ENCODE results near the gene CD3E.
"Not testable (repeated sequence)": the region's sequence is repeated elsewhere in the genome, so short reads cannot be mapped to it uniquely, and the experiment has no call there.

CD3E gene

DNA sequence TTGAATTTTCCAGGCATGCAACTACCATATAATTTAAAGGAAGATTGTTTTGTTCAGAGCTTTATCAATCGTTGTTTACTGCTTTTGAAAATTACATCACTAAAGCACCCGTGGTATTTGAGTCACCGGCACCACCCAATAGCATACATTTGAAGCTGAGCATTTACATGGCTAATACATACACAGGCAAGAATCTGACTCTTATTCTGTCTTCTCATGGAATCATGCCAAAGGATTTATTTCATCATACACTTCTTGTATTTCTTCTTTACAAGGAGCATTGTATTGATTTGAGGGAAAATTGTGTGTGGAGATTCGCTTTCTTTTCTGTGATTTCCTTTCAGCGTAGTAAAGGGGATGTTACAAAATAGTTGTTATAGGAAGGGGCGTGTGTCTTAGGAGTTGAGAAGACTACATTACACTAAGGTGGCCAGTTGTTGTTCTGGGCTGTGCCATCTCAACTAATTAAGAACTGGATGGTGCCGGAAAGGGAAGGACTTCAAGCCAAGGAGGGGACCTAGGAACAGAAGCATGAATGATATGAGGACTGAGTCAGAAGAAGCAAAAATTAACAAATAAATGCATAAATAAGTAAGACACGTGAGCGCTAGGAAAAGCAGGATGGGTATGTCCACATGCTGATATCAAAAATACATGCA, 12.9 kb upstream of the CD3E start:
- no peak for DNase-seq

DNA sequence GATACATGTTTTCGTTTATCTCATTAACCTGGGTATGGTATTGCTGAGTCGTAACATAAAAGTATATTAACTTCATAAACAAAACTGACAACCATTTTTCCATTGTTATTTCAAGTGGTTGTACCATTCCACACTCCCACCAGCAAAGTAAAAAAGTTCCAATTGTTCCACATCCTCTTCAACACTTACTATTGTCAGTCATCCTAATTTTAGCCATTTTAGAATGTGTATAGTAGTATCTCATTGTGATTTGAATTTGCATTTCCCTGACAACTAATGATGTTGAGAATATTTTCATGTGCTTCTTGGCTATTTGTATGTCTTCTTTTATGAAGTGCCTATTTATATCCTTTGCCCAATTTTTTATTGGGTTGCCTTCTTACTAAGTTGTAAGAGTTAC, 10.5 kb upstream of the CD3E start:
- no peak for DNase-seq

DNA sequence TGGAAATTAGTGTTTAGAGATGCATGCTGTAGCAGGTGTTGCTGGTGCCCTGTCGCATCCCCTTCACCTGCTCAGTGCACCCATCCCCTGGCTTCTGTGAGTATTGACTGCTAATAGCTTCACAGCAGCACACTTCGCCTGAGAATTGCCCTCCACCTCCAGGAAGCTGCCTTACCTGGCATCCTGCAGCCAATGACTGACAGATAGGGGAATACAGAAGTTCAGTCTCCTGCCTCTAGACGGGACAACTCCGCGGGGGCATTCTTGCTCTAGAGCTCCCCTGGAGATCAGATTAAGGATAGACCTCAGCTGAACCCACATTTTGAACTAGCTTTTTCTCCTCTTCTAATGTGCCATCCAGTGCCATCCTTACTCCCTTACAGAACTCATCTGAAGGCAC, 9.3 kb upstream of the CD3E start:
- no peak for DNase-seq

DNA sequence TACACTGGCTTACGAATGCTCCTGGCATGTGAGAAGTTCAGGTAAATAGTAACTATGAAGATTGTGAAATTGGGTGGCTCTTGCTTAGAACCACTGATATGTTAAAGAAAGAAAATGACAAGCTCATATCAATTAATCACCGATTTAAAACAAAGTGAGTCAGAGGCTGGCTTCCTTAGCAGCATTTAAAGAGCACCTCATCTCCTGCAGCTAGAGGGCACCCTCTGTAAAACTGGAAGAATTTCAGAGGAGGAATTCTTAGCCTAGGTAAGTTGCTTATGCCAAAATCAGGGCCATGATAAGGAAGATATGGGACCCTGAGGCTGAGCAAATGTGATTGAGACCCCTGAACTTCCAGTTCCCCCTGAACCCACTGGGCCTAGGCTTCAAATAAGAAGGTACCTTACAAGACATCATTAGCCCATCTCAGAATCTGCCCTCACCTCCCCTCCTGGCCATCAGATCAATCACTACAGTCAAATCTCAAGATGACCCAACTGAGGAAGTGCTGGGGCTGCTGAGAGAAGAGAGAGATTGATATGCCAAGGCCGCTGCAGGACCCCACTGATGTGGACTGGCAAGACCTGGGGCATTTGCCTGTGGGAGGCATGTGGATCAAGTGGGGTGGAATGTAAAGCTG, 8.6 kb upstream of the CD3E start:
- no peak for DNase-seq

DNA sequence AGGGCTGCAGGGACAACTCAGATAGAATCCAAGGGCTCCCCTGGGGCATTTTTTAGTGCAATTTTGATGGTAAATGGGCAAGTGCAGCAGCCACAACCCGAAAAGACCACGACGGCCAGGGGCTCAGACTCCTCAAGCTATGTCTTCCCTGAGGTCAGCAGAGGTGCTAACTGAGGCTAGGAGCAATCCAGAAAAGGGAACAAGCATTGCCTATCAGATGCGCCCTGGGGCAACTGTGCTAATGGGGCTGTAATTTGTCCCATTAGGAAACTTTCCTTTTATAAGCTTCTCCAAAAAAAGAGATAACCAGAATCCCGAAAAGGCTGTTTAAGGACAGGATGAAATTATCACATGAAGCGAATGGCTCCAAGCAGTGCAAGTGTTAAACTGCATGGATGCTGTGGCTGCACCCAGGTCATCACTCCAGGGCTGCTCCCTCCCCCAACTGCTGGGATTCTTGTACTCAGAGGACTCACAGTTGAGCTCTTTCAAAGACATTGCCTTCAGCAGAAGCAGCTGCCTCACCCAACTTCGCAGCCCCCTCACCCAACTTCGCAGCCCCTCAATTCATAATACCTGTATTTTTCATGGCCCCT, 2.8 kb upstream of the CD3E start:
- DNase-seq, result no peak

DNA sequence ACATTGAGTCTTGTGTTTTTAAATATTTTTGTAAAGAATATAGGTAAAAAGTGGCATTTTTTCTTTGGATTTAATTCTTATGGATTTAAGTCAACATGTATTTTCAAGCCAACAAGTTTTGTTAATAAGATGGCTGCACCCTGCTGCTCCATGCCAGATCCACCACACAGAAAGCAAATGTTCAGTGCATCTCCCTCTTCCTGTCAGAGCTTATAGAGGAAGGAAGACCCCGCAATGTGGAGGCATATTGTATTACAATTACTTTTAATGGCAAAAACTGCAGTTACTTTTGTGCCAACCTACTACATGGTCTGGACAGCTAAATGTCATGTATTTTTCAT, 333 bp upstream of the CD3E start:
- DNase-seq, result no peak

DNA sequence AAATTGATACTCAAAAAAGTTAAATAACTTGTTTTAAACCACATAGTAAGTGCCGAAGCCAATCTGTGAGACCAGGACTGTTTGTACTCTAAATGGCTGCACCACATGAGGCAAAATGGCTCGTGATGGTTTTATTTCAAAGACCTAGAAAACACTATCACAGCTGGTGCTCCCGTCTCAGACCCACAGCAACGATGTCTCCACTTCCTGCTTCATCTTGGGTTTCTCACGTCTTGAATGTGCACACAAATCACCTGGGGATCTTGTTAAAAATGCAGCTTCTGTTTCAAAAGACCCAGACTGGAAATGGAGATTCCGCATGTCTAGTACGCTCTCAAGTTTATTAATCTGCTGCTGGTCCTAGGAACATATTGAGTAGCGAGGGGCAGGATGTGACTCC, 1.2 kb downstream of the CD3E start:
- no peak for DNase-seq

DNA sequence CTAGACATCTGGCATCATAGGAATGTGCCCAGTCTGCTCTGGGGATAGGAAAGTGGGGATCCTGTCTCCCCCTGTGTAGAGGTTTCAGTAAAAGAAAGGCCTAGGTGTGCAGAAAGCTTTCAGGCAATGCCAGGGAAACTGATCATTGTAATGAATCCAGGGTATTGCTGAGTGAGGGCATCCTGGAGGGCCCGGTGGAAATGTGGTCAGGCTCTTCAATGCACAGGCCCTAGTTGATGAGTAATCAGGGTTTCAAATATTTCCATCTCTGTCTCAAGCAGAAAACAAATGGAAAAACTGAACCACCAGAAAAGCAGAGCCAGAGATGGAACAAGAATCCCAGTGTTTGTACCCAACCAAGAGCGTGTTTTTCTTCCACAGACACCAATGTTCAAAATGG, 2.0 kb downstream of the CD3E start:
- DNase-seq, result no peak

DNA sequence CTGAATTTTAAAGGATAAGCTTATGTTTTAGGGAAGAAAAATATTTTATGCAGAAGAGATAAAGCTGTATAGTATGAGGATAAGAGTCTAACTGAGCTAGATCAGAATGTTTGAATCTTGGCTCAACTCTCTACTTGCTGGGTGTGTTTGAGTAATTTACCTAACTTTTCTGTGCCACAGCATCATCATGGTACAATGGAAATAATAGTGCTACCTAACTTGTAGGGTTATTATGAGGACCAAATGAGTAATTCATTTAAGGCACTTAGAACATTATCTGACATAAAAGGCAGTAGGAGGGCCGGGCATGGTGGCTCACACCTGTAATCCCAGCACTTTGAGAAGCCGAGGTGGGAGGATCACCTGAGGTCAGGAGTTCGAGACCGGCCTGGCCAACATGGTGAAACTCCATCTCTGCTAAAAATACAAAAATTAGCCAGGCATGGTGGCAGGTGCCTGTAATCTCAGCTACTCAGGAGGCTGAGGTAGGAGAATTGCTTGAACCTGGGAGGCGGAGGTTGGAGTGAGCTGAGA, 4.5 kb downstream of the CD3E start:
- DNase-seq, result not testable (repeated sequence)

DNA sequence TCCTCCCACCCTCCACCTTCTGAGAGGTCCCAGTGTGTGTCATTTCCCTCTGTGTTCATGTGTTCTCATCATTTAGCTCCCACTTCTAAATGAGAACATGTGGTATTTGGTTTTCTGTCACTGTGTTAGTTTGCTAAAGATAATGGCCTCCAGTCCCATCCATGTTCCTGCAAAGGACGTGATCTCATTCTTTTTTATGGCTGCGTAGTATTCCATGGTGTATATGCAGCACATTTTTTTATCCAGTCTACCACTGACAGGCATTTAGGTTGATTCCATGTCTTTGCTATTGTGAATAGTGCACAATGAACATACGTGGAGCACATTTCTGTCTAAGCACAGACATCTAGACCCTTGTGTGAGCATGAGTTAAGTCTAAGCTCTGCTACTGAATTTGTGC, 5.7 kb downstream of the CD3E start:
- no peak for DNase-seq

DNA sequence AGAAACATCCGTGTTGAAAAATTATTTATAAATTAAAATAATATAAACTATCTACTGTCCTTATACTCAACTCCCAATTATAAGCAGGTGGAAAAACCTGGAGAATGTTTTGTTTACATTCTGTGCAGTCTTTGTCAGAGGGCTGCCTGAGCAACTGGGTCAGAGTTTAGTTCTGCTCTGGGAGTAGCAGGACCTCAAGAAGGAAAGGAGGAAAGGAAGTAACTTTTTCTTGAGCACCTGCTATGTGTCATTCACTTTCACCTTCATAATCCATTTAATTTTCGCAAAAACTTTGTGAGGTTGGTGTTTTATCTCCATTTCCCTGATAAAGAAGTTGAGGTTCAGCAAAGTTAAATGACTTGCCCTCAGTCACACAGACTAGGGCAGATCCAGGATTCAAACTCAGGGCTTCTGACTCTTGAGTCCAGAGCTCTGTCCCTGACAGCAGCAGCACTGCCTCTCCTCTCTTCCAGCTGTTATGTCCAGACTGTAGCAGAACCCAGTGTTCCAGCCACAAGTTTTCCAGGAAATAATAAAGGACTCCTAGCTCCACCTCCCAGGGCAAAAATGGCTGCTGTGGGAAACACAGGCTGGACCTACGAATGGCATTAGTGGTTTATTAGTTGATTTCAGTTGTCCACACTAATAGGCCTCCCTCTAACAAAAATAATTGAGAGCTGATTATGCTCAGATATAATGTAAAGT, 6.4 kb downstream of the CD3E start:
- no peak for DNase-seq

DNA sequence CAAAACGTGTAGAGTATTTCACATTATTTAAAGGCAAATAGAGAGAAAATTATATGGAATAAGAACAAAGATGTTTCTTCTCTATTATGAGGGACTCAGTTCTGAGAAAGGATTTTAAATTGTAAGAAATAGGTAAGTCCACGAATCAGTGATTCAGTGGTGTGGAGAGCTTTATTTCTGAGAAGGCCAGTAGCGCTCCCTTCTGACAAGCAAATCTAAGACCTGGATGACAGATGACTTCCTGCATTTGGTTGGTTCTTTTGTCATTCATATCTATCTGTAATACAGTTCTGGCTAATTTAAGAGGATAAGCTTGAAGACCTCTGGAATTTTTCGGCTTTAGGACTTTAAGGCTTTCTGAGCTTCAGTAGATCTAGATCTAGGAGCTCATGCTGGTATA, 7.0 kb downstream of the CD3E start:
- DNase-seq, result no peak

DNA sequence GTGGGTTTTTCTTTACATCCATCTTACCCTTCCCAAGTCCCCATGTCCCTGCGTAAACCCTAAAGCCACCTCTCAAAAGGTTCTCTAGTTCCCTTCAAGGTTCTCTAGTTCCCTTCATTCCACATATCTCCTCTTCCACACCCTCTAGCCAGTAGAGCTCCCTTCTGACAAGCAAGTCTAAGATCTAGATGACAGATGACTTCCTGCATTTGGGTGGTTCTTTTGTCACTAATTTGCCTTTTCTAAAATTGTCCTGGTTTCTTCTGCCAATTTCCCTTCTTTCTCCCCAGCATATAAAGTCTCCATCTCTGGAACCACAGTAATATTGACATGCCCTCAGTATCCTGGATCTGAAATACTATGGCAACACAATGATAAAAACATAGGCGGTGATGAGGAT, 7.8 kb downstream of the CD3E start:
- no peak for DNase-seq

DNA sequence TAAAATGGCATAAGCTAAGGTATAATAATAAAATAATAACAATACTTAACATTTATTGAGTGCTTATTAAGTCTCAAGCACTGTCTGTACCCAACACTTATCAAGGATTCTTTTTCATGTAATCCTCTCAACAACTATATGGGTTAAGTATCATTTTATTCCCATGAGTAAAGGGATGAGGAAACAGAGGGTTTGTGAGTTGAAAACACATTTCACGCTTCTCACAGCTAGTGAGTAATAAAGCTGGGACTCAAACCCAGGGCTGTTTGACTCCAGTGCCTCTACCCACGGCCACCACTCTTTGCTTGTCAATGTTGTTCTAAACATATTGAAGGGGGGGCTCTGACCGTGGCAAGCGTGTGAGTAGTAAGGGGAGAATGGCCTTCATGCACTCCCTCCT, 8.7 kb downstream of the CD3E start:
- no peak for DNase-seq

DNA sequence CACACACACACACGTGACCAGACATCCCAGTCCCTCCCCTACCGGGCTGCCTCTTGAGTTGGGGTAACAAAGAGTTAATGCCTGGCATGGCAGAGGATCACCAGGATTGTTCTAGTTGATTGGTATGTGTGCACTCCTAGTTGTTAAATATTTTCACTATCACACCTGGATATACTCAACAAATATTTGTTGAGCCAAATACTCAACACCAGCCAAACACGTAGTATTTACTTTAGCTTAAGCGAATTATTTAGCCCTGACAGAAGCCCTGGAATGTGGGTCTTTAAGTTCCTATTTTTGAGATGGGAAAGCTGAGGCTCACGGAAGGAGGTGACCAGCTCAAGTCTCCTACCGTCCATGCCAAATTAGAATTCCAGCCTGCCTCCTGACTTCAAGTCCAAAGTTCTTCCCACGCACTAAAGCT, 10.5 kb downstream of the CD3E start:
- DNase-seq, result no peak

DNA sequence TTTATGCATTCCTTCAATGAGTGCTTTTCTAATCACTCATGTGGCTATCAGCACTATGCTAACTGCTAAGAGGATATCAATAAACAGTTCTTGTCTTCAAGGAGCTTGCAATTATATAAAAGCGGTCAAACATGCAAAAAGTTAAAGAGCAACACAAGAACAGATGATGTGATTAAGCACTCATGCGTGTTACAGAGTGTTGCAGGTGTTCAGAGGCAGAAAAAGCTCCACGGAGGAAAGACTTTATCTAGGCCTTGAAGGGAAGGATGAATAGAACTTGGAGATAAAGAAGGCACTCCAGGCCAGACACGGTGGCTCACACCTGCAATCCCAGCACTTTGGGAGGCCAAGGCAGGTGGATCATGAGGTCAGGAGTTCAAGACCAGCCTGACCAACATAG, 13.6 kb downstream of the CD3E start:
- DNase-seq, result no peak

DNA sequence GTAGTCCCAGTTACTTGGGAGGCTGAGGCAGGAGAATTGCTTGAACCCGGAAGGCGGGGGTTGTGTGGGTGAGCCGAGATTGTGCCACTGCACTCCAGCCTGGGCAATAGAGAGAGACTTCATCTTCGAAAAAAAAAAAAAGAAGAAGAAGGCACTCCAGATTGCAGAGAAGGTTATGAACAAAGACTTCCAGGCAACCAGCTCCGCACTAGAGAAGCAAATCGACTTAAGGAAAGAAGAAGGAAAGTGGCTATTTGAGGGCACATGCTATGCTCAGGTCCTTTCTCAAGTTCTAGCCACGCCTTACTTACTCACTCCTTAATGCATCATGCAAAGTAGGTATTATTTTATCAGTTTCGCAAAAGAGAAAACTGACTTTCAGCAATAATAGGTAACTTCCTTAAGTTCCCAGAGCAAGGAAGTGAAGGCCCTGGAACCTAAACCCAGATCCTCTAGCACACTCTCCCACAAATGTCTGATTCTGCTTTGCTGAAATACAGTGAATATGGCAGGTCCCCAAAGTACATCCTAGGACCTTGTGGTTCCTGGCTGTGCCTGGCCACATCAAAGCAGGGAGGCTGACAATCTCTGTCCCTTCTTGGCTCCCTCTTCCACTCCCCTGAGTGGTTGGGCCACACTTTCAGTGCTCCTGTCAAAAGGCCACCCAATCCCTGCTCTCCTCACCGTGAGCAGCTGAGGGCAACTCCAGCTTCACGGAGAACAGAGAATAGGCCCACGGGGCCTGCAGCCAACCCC, 14.2 kb downstream of the CD3E start:
- DNase-seq, result no peak

DNA sequence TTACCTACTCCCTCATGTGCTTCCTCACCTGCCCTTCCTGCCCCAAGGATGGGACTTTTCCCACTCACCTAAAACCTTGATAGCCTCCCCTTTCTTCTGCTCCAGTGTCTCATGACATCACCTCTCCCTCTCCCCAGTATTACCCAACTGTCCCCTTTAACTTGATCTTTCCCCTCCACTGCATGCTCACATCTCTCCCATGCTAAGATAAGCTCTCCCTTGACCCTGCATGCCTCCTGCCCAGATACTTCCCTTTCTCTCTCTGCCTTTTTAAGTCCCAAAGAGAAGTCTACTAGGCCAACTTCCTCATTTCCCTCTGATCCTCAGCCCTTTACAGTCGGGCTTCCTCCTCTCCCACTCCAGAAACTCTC, 14.8 kb downstream of the CD3E start:
- no peak for DNase-seq

DNA sequence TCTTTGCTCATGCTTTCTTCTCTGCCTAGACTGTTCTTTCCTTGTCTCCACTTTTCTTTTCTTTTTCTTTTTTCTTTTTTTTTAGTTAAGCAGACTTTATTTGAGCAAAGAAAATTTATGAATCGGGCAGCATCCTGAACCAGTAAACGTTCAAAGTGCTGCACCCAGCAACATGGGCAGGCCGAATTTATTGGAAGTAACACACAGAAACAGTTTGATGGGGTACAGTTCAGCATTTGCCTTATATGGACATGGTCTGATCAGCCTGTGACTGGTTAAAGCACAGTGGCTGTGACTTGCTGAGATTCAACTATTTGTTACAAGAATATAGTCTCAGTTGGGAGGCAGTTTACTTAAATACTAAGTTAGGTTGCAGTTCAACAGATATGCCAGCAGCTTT, 16.0 kb downstream of the CD3E start:
- no peak for DNase-seq

DNA sequence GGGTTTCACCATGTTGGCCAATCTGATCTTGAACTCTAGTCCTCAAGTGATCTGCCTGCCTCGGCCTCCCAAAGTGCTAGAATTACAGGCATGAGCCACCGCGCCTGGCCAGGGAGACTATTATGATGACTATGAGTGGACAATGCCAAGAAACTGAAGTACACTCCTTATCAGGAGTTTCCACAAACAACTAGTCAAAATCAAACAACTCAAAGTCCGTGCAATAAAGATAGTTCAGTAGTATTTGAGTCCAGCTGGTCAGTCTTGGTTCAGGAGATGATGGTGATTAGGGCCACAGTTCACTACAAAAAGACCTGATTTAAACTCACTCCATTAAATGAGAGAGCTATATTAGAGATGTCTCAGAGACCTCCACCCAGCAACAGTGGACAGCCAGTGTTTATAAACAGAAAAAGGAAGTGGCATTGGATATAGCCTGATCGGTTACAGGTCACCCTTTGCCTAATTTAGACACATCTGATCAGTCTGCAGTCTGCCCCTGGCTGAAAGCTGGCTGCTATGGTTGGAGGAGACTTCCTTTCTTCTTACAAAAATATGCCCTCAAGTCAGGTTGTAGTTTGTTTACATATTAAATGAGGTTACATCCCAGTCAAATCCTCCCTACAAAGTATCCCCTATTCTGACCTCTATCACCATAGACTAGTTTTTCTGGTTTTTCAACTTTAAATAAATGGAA, 17.0 kb downstream of the CD3E start:
- DNase-seq, result no peak

DNA sequence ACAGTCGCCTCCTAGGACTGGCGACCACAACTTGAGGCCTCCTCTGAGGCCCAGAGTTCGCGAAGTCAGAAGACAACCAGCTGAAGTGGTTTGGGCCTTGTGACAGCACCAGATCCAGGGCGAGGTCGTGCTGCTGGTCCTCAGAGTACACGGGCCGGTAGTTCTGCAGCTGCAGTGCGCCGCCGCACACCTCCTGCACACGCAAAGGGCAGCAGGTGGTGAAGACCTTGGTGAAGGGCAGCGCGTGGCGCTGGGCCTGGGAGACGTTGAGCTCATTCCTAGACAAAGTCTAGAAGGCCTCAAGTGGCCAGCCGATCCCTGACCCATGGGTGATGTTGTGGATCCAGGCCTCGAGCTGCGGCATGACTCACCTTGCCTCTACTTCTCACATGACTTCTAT, 18.2 kb downstream of the CD3E start:
- DNase-seq, result no peak

DNA sequence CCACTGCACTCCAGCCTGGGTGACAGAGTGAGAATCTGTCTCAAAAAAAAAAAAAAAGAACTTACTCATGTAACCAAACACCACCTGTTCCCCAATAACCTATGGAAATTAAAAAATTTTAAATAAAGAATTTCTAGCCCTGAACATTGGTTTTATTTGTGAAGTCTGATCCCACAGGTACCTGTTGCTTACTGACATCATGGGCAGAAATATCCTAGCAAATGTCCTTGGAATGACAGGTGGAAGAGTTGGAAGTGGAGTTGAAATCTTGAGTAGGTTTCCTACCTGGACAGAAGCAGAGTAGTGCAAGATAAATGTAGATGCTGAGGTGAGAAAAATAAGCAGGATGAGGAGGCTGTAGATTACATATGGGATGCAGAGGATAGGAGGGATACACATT, 20.8 kb downstream of the CD3E start:
- no peak for DNase-seq

DNA sequence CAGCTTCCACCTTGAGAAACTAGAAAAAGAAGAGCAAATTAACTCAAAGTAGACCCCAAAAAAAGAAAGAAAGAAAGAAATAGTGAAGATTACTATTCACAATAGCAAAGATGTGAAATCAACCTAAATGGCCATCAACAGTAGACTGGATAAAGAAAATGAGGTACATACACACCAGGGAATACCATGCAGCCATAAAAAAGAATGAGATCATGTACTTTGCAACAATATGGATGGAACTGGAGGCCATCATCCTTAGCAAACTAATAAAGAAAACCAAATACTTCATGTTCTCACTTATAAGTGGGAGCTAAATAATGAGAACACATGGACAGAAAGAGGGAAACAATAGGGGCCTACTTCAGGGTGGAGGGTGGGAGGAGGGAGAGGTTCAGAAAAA, 24.2 kb downstream of the CD3E start:
- DNase-seq, result no peak
